Measurements from ENCODE around the gene TRMT44. TPM values are rescaled to one million over a fixed set of nuclear protein-coding genes. Genes with fewer than 3 reads are reported as not detected.

TRMT44 gene
- total and polyA plus RNA-seq, 2 donors (not counting 1 experiment from before 2014, with no cell fraction given), result 13.3 to 37.4 TPM

- Histone ChIP-seq H3K27me3 (replicated peaks in 1 of 4; ENCODE audit: control extremely low read depth in 1 of 4, control insufficient read depth in 3 of 4, insufficient read depth in 4 of 4, low read length in 3 of 4) (no peaks in the 10 kb centered on the region), H3K4me1 (ENCODE audit: control insufficient read depth in 2 of 2, insufficient read depth in 2 of 2, low read length in 2 of 2) (no peaks in the 10 kb centered on the region), H3K79me2 (ENCODE audit: control insufficient read depth, insufficient read depth, low read length) (no peaks in the 10 kb centered on the region), H4K20me1 (ENCODE audit: control insufficient read depth, insufficient read depth, low read length, poor library complexity, severe bottlenecking) (no peaks in the 10 kb centered on the region), H3K9me3 (ENCODE audit: control extremely low read depth in 1 of 3, control insufficient read depth in 2 of 3, insufficient read depth in 1 of 3, low read length in 2 of 3) (peaks cover 0 to 7% (median 0%) of the 10 kb centered on the region in 3 donors), H3K36me3 (replicated peaks in 1 of 2; ENCODE audit: control extremely low read depth in 1 of 2, control insufficient read depth in 1 of 2, extremely low read depth in 1 of 2, insufficient read depth in 2 of 2, low read length in 1 of 2) (no peaks in the 10 kb centered on the region), H2AFZ (ENCODE audit: insufficient read depth, low read depth, low read length, poor library complexity, severe bottlenecking) (no peak overlapping the region), H3K9ac (ENCODE audit: low read length) (no peak overlapping the region), H3K27ac (ENCODE audit: low read length in 2 of 2) (no peak overlapping the region), H3K4me3 (ENCODE audit: control extremely low read depth in 1 of 5, extremely low read depth in 1 of 5, insufficient read depth in 1 of 5, low read depth in 2 of 5, low read length in 4 of 5) (no peak overlapping the region), H3K4me2 (replicated peaks; ENCODE audit: low read depth, low read length, poor library complexity, severe bottlenecking) (no peak overlapping the region)
- WGBS (ENCODE audit: insufficient coverage), result 91% methylated on average over 9 of the region's 9 CpGs
- H3K27me3 Mint-ChIP-seq, result no peaks in the 10 kb centered on the region
- ATAC-seq (ENCODE audit: low read depth) (no peak), DNase-seq (no peak)
- intact Hi-C loops (cut with micrococcal nuclease), result no loop called here
- TF ChIP-seq CTCF (IDR thresholded peaks at IDR 0.05), result no peak
- no peak for TF ChIP-seq EZH2 (IDR thresholded peaks at IDR 0.05; ENCODE audit: borderline replicate concordance, insufficient read depth, low read depth, low read length, poor library complexity, severe bottlenecking)
- no peaks in the 10 kb centered on the region for H3K9me3 Mint-ChIP-seq (ENCODE audit: insufficient read depth)
- H3K4me3 Mint-ChIP-seq, result no peak overlapping the region
- POLR2A ChIA-PET, result no interaction called here
- no peaks in the 10 kb centered on the region for H3K4me1 Mint-ChIP-seq
- CTCF ChIA-PET, result no interaction called here
- no peak overlapping the region for H3K27ac Mint-ChIP-seq
Measured at GRCh38 chr4:8507624-8508023, 67.0 kb downstream of the TRMT44 start.

- H3K36me3 ChIP-seq (replicated peaks in 1 of 2; ENCODE audit: control extremely low read depth in 1 of 2, control insufficient read depth in 1 of 2, extremely low read depth in 1 of 2, insufficient read depth in 2 of 2, low read length in 1 of 2), result no peaks in the 10 kb centered on the region
- ChIA-PET CTCF (no interaction called here), POLR2A (no interaction called here)
- H3K9me3 ChIP-seq (ENCODE audit: control extremely low read depth in 1 of 3, control insufficient read depth in 2 of 3, insufficient read depth in 1 of 3, low read length in 2 of 3), result peaks cover 0 to 4% (median 0%) of the 10 kb centered on the region in 3 donors
- H3K4me2 ChIP-seq (replicated peaks; ENCODE audit: low read depth, low read length, poor library complexity, severe bottlenecking), result no peak overlapping the region
- 94% methylated on average over 10 of the region's 13 CpGs for WGBS (ENCODE audit: insufficient coverage)
- Mint-ChIP-seq H3K27me3 (no peaks in the 10 kb centered on the region), H3K9me3 (ENCODE audit: insufficient read depth) (peaks cover 4% of the 10 kb centered on the region), H3K27ac (no peak overlapping the region), H3K4me3 (no peak overlapping the region), H3K4me1 (no peaks in the 10 kb centered on the region)
- no peak overlapping the region for H3K4me3 ChIP-seq (ENCODE audit: control extremely low read depth in 1 of 5, extremely low read depth in 1 of 5, insufficient read depth in 1 of 5, low read depth in 2 of 5, low read length in 4 of 5)
- no peaks in the 10 kb centered on the region for H4K20me1 ChIP-seq (ENCODE audit: control insufficient read depth, insufficient read depth, low read length, poor library complexity, severe bottlenecking)
- TF ChIP-seq EZH2 (IDR thresholded peaks at IDR 0.05; ENCODE audit: borderline replicate concordance, insufficient read depth, low read depth, low read length, poor library complexity, severe bottlenecking), result no peak
- TF ChIP-seq CTCF (IDR thresholded peaks at IDR 0.05), result no peak
- H3K79me2 ChIP-seq (ENCODE audit: control insufficient read depth, insufficient read depth, low read length), result no peaks in the 10 kb centered on the region
- H3K9ac ChIP-seq (ENCODE audit: low read length), result no peak overlapping the region
- no peaks in the 10 kb centered on the region for H3K4me1 ChIP-seq (ENCODE audit: control insufficient read depth in 2 of 2, insufficient read depth in 2 of 2, low read length in 2 of 2)
- DNase-seq (no peak), ATAC-seq (ENCODE audit: low read depth) (no peak)
- no peak overlapping the region for H2AFZ ChIP-seq (ENCODE audit: insufficient read depth, low read depth, low read length, poor library complexity, severe bottlenecking)
- intact Hi-C loops (cut with micrococcal nuclease), result no loop called here
- no peak overlapping the region for H3K27ac ChIP-seq (ENCODE audit: low read length in 2 of 2)
- H3K27me3 ChIP-seq (replicated peaks in 1 of 4; ENCODE audit: control extremely low read depth in 1 of 4, control insufficient read depth in 3 of 4, insufficient read depth in 4 of 4, low read length in 3 of 4), result no peaks in the 10 kb centered on the region
Measured at GRCh38 chr4:8508266-8508665, 67.7 kb downstream of the TRMT44 start.
